Activated T-helper 17 cell treated with anti-CD3 and anti-CD28 coated beads, Interleukin-2, amount 50 U/mL, for 72 hours (primary cell): Measurements from ENCODE around the gene DAB1. TPM values are rescaled to one million over a fixed set of nuclear protein-coding genes. Genes with fewer than 3 reads are reported as not detected.

ENCODE experiments used
- ATAC-seq: fragments of 150-1000 bp; cut with Tn5 transposase; replicated peaks from 2 replicates; pipeline ENCODE4 v1.10.0; 2021; ENCODE audit warnings: mild to moderate bottlenecking, moderate library complexity
- H3K27ac Mint-ChIP-seq: one replicate; pipeline ENCODE4 v1.8.0; 2022; ENCODE audit warnings: mixed read lengths
- H3K27me3 Mint-ChIP-seq: one replicate; pipeline ENCODE4 v1.8.0; 2022; ENCODE audit warnings: mixed read lengths
- H3K36me3 Mint-ChIP-seq: one replicate; pipeline ENCODE4 v1.8.0; 2022; ENCODE audit warnings: low read depth, mild to moderate bottlenecking, mixed read lengths
- H3K4me1 Mint-ChIP-seq: one replicate; pipeline ENCODE4 v1.8.0; 2022; ENCODE audit warnings: mixed read lengths
- H3K4me3 Mint-ChIP-seq: one replicate; pipeline ENCODE4 v1.8.0; 2022; ENCODE audit warnings: mild to moderate bottlenecking, mixed read lengths
- H3K9me3 Mint-ChIP-seq: one replicate; pipeline ENCODE4 v1.8.0; 2022; ENCODE audit warnings: mixed read lengths
- total RNA-seq, 2 donors: library from RNA; stranded (reverse); gene quantifications; one replicate each; pipeline ENCODE4 v1.2.3, GENCODE V29; 2022

DAB1 gene
- total RNA-seq, 2 donors from 2014 or later = 1.7 to 2.7 TPM

GRCh38 chr1:57082711-57083439 is 341.0 kb downstream of the DAB1 start:
- Mint-ChIP-seq H3K9me3 (no peaks in the 10 kb centered on the region), H3K4me3 (no peak overlapping the region), H3K27me3 (no peaks in the 10 kb centered on the region), H3K4me1 (no peaks in the 10 kb centered on the region), H3K27ac (no peak overlapping the region), H3K36me3 (no peaks in the 10 kb centered on the region)
- no peak for ATAC-seq

DNA sequence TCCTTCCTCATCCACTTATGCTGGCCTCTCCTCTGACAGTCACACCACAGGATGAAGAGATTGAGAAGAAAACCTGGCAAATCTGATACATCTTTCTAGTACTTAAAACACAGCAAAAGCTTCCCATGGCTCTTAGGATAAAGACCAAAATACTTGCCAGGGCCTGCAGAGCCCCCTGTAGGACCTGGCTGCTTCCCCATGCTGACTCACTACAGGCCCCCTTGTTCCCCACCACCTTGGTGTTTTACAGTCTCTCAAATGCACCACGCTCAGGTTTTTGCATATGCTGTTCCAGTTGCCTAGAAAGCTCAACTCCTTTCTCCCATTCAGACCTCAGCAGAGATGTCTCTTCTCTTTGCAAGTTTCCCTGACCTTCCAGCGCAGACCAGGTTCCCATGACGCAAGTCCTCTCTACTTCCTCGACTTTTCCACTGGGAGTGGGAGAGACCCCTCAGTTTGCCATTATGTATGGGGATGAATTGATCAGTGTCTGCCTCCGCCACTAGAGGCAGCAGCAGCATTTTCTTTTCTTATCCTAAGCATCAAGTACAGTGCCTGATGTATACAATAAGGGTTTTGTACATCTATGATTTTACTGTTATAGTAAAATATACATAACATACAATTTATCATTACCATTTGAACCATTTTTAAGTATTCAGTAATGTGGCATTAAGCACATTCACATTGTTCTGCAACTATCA is 344.3 kb downstream of the DAB1 start:
- Mint-ChIP-seq H3K36me3 (no peaks in the 10 kb centered on the region), H3K27ac (no peak overlapping the region), H3K9me3 (no peaks in the 10 kb centered on the region), H3K4me3 (no peak overlapping the region), H3K4me1 (no peaks in the 10 kb centered on the region), H3K27me3 (no peaks in the 10 kb centered on the region)
- no peak for ATAC-seq

DNA sequence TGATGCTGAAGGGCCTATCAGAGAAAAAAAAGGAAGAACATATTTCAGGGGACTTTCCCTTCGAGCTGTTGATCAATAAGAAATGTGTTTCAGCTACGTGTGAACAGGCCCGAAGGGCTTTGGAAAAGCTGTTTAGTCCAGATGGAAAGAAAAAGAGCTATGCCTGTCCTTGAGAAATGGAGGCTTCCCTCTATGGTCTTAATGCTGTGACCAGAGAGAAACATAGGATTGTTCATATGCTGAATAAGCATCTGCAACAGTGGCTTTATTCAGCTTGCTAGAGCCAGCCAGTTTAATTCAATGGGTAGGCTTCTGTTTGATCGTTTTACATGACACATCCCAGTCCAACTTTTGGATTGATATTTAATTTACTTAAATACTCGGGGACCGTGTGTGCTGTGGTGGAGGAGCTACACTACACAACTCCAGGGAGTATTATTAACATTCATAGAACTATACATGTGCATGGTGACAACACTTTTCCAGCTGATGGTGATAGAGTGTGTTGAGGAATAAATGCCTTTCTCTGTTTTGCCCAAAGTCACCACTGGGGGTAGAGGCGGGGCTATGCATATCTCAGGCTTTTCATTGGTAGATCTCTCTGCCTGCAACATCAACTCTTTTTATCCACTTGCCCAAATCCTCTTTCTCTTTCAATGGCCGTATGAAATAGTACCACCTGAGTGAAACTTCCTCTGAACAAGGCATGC is 351.3 kb downstream of the DAB1 start:
- Mint-ChIP-seq H3K4me3 (no peak overlapping the region), H3K27me3 (no peaks in the 10 kb centered on the region), H3K9me3 (no peaks in the 10 kb centered on the region), H3K4me1 (no peaks in the 10 kb centered on the region), H3K36me3 (peaks cover 5% of the 10 kb centered on the region), H3K27ac (no peak overlapping the region)
- ATAC-seq = no peak

DNA sequence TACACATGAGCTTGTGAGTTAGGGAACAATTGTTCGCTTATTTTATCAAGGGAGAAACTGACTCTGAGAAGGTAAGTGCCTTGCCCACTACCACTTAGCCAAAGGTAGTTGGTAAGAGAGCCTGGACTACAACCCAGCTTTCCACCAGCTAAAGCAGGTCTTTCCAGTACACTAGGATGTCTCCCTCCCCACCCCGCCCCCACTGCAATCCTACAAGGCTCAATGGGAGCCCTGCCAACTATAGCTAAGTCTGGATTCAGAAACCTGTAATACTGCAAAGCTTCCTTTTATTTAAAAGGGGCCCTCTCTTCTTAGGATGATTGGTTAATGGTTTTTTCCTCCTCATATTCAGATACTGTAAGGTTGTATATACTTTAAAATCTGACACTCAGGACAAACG is 356.0 kb downstream of the DAB1 start:
- no peak for ATAC-seq
- Mint-ChIP-seq H3K4me1 (no peaks in the 10 kb centered on the region), H3K27me3 (no peaks in the 10 kb centered on the region), H3K27ac (no peak overlapping the region), H3K9me3 (no peaks in the 10 kb centered on the region), H3K4me3 (no peak overlapping the region), H3K36me3 (peaks cover 5% of the 10 kb centered on the region)

GRCh38 chr1:57066980-57067610 is 356.8 kb downstream of the DAB1 start:
- Mint-ChIP-seq H3K4me1 (no peaks in the 10 kb centered on the region), H3K9me3 (no peaks in the 10 kb centered on the region), H3K27ac (no peak overlapping the region), H3K27me3 (no peaks in the 10 kb centered on the region), H3K36me3 (peaks cover 5% of the 10 kb centered on the region), H3K4me3 (no peak overlapping the region)
- no peak for ATAC-seq

GRCh38 chr1:57065442-57065841 is 358.4 kb downstream of the DAB1 start:
- Mint-ChIP-seq H3K27me3 (no peaks in the 10 kb centered on the region), H3K4me3 (no peak overlapping the region), H3K36me3 (no peaks in the 10 kb centered on the region), H3K27ac (no peak overlapping the region), H3K4me1 (peaks cover 4% of the 10 kb centered on the region), H3K9me3 (no peaks in the 10 kb centered on the region)
- no peak for ATAC-seq

GRCh38 chr1:57064379-57065140 is 359.3 kb downstream of the DAB1 start:
- peaks cover 7% of the 10 kb centered on the region for H3K4me1 Mint-ChIP-seq
- H3K4me3 Mint-ChIP-seq = no peak overlapping the region
- H3K9me3 Mint-ChIP-seq = no peaks in the 10 kb centered on the region
- no peak for ATAC-seq
- H3K27ac Mint-ChIP-seq = no peak overlapping the region
- no peaks in the 10 kb centered on the region for H3K27me3 Mint-ChIP-seq
- no peaks in the 10 kb centered on the region for H3K36me3 Mint-ChIP-seq

DNA sequence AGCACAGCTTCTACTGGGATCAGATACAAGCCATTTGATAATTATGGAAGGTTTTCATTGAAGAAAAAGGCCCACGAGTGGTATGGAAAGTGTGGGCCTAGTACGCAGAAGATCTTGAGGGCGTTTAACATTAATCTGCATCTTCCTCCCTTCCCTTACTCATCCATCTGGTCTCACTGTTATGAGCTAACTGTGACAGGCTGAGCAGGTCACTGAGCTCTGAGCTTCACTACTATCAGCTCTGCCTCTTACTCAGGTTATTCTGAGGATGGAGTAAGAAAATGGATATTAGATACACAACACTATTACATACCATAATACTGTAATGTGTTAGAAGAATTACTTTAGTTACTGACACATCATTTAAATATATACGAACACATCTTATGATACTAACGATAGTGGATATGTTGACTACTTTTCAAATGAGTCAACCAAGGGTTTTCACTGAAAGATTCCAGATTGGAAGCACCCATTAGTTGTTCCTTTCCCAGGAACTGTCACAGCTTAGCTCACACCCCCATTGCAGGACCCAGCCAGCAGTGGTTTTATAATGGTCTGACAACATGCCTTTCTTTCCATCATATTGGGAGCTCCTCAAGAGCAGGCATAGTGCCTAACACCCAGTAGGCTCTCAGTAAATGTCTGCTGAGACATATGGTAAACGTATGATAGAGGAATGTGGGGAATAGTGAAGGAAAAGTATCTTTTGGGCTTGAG is 360.3 kb downstream of the DAB1 start:
- Mint-ChIP-seq H3K27me3 (no peaks in the 10 kb centered on the region), H3K4me1 (peaks cover 11% of the 10 kb centered on the region)

DNA sequence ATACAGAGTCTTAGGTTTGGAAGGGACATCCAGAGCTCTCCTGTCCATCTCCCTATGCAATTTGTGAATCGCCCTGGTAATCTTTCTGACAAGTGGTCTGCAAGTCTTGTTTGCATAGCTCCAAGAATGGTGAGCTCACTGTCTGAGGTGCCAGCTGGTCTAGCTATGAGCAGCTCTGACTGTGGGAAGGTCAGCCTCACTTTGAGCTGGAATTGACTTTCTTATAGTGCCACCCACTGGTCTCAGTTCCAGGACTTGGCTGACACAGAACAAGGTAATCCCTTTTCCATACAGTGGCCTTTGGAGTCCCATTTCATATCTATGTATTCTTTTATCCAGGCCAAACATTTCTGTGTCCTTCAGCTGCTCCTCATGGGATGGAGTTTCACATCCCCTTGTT is 362.5 kb downstream of the DAB1 start:
- no peak overlapping the region for H3K4me3 Mint-ChIP-seq
- H3K27ac Mint-ChIP-seq = no peak overlapping the region
- H3K4me1 Mint-ChIP-seq = peaks cover 11% of the 10 kb centered on the region
- H3K9me3 Mint-ChIP-seq = no peaks in the 10 kb centered on the region
- no peaks in the 10 kb centered on the region for H3K36me3 Mint-ChIP-seq
- no peak for ATAC-seq
- H3K27me3 Mint-ChIP-seq = no peaks in the 10 kb centered on the region

More for the DNA sequence above, 360.3 kb downstream of the DAB1 start:
- Mint-ChIP-seq H3K4me3 (no peak overlapping the region), H3K36me3 (no peaks in the 10 kb centered on the region), H3K9me3 (no peaks in the 10 kb centered on the region), H3K27ac (no peak overlapping the region)
- no peak for ATAC-seq

DNA sequence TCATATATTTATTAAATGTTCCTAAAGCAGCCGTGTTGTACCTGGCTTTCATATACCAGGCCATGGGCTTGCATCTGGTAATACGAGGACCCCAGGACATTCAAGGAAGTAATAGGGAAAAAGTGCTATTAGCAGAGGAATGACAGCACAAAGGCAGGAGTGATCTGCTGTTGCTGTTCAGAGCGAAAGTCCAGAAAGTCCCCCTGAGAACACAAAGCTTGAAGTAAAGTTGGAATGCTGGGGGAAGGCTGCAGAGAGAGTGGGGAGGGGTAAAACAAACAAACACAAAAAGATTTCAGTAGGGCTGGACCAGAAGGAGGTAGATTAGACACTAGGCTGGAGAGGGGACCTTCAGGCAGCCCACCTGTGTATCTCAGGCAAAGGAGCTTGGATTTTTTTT is 363.4 kb downstream of the DAB1 start:
- H3K27ac Mint-ChIP-seq = no peak overlapping the region
- no peak overlapping the region for H3K4me3 Mint-ChIP-seq
- H3K27me3 Mint-ChIP-seq = no peaks in the 10 kb centered on the region
- peaks cover 11% of the 10 kb centered on the region for H3K4me1 Mint-ChIP-seq
- no peaks in the 10 kb centered on the region for H3K36me3 Mint-ChIP-seq
- ATAC-seq = no peak
- no peaks in the 10 kb centered on the region for H3K9me3 Mint-ChIP-seq

DNA sequence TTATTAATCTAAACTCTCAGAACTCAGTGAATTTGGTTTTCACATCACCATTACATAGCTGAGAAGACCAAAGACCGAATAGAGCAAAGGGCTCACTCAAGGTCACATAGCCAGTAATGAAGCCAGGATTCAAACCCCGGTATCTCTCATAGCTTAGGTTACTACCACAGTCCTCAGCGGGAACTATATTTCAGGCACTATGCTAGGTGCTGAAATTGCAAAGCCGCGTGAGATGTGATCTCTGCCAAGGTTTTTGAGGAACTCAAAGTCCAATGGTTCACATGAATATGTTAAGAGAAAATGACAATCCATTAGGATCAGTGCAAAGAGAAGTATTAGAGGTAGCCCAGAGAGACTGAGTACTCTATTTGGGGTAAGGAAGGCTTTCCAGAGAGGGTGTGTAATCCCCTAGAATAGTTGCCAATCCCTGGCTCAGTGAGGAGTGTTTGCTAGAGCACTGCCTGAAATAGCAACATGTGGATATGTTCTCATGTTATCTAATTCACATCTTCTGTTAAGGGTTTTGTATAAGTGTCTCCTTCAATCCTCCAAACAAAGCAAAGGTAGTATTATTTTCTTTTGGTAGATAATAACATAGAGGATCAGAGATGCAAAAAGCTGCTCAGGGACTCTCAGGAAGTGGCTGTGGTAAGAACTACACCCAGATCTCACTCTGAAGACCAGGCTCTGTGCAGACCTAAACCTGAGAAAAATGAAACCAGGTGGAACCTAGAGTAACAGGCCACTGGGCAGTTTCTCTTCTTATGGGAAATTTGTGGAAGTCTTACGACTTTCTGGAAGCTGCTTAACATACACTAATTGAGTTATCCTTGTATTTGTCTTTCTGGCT is 365.0 kb downstream of the DAB1 start:
- Mint-ChIP-seq H3K4me1 (peaks cover 11% of the 10 kb centered on the region), H3K36me3 (no peaks in the 10 kb centered on the region), H3K27me3 (no peaks in the 10 kb centered on the region), H3K9me3 (no peaks in the 10 kb centered on the region), H3K4me3 (no peak overlapping the region), H3K27ac (peak overlapping the region; percentile 18)
- ATAC-seq = no peak

DNA sequence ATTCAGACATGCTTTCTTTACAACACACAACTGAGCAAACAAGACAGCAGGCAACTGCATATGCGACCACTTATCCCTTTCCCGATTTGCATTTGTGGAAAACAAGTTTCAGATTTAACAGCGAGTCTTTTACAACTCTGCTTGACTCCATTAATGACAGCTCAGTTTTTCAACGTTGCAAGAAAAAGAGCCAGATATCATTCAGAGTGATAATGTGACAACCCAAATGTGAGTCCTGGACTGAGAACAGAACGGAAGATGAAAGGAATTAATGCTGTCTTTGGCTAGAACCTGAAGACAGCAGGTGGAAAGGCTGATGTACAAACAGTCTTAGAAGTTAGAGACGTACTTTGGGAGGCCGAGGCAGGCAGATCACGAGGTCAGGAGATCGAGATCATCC is 375.0 kb downstream of the DAB1 start:
- ATAC-seq = no peak
- Mint-ChIP-seq H3K36me3 (no peaks in the 10 kb centered on the region), H3K27me3 (no peaks in the 10 kb centered on the region), H3K4me1 (no peaks in the 10 kb centered on the region), H3K9me3 (no peaks in the 10 kb centered on the region), H3K27ac (no peak overlapping the region), H3K4me3 (no peak overlapping the region)

GRCh38 chr1:57046462-57046861 is 377.4 kb downstream of the DAB1 start:
- Mint-ChIP-seq H3K4me1 (no peaks in the 10 kb centered on the region), H3K36me3 (no peaks in the 10 kb centered on the region), H3K4me3 (no peak overlapping the region), H3K27ac (no peak overlapping the region), H3K9me3 (no peaks in the 10 kb centered on the region), H3K27me3 (no peaks in the 10 kb centered on the region)
- ATAC-seq = no peak
